Measurements from ENCODE around the gene MRFAP1. TPM values are rescaled to one million over a fixed set of nuclear protein-coding genes. Genes with fewer than 3 reads are reported as not detected.

MRFAP1 gene
- total RNA-seq, 2 experiments from 2014 or later, result 172 to 181 TPM

- Mint-ChIP-seq H3K36me3 (ENCODE audit: low read depth) (peaks cover 3% of the 10 kb centered on the region), H3K4me3 (peak overlapping the region; percentile 89), H3K27ac (peak overlapping the region; percentile 91), H3K4me1 (ENCODE audit: low read depth) (peaks cover 74% of the 10 kb centered on the region), H3K9me3 (no peaks in the 10 kb centered on the region), H3K27me3 (no peaks in the 10 kb centered on the region)
- DNase-seq, result no peak
- Histone ChIP-seq H3K27me3 (ENCODE audit: control insufficient read depth in 1 of 2, insufficient read depth in 2 of 2, low read length in 2 of 2) (no peaks in the 10 kb centered on the region), H3K4me3 (ENCODE audit: low read length) (peak overlapping the region; percentile 58), H3K4me1 (ENCODE audit: insufficient read depth, low read length) (peaks cover 93% of the 10 kb centered on the region), H3K27ac (ENCODE audit: low read depth in 1 of 2, low read length in 2 of 2) (peak overlapping the region; percentile 34 to 82), H3K9me3 (ENCODE audit: control insufficient read depth in 1 of 2, insufficient read depth in 1 of 2, low read length in 2 of 2) (no peaks in the 10 kb centered on the region), H3K36me3 (ENCODE audit: insufficient read depth, low read length) (peaks cover 2% of the 10 kb centered on the region)
- CTCF ChIA-PET, result interaction anchor here (1.1 to 5.2 kb wide), 5 partner anchors 10 to 18 kb away, joined by 3 to 39 read pairs (median 4); a partner anchor contains a TSS
- no peak for ATAC-seq (ENCODE audit: poor library complexity)
- POLR2A ChIA-PET, result interaction anchor here (1.0 to 4.9 kb wide), 10 partner anchors 11 to 378 kb away, joined by 3 to 163 read pairs (median 16); partner anchors contain the start of genes BLOC1S4, GRPEL1, MRFAP1 and MRFAP1L1
- intact Hi-C loops (cut with DNase I, micrococcal nuclease), result loop anchor here in 1 of 2 experiments (2.0 kb wide), 1 partner anchor 15 kb away; a partner anchor contains a TSS
- no peak for TF ChIP-seq CTCF (IDR thresholded peaks at IDR 0.05)
These were observed 49.0 kb downstream of the MRFAP1 start for GRCh38 chr4:6689506-6689960.

Other genes with a start within 250 kb of the MRFAP1 start
- not detected for gene PPP2R2C, start 168.1 kb upstream of the MRFAP1 start, total RNA-seq
- 10 to 100 TPM; 25.9 to 28.5 TPM for gene MAN2B2, start 65.5 kb upstream of the MRFAP1 start, total RNA-seq
- 1 to 10 TPM in 1 of 2 experiments, under 1 TPM in 1; 0.58 to 2.8 TPM for gene S100P, start 53.2 kb downstream of the MRFAP1 start, total RNA-seq
- gene MRFAP1L1, start 69.2 kb downstream of the MRFAP1 start, total RNA-seq, result 10 to 100 TPM; 26.6 to 27.0 TPM
- 10 to 100 TPM; 24.6 to 27.6 TPM for gene BLOC1S4, start 75.5 kb downstream of the MRFAP1 start, total RNA-seq
- gene KIAA0232, start 142.0 kb downstream of the MRFAP1 start, total RNA-seq, result 10 to 100 TPM; 15.3 to 17.8 TPM

All from CD4-positive, alpha-beta T cell (primary cell).